AG04449 (cell line): Measurements from ENCODE around the gene ACHE.

Experiments used
- CTCF ChIA-PET: fragments of 350-600 bp; formaldehyde crosslinking; extraction: SDS; loops from one replicate; lab custom pipeline; 2021; ENCODE audit warnings: antibody characterized with exemption; lab: Yijun Ruan, JAX
- POLR2A ChIA-PET: fragments of 400-600, 350-600 bp; formaldehyde crosslinking; extraction: SDS; loops from one replicate; lab custom pipeline; 2020; ENCODE audit warnings: antibody characterized with exemption, inconsistent platforms; lab: Yijun Ruan, JAX
- DNase-seq: peaks from one replicate; pipeline ENCODE4 v3.0.0-alpha.2; 2010; ENCODE audit warnings: low read depth, low spot score
- H3K4me3 ChIP-seq: 2 replicates; pipeline ENCODE4 v1.5.1; 2011; ENCODE audit warnings: low read depth, mild to moderate bottlenecking, control low read depth, low read length
- CTCF ChIP-seq: IDR thresholded peaks from one replicate; pipeline ENCODE4 v1.5.1; 2011; ENCODE audit warnings: mild to moderate bottlenecking, moderate library complexity, low read length, control low read depth, inconsistent platforms; ENCODE audit not compliant: insufficient read depth; ENCODE audit errors: missing control alignments

Gene ACHE

GRCh38 chr7:100893910-100894721 is 1.6 kb downstream of the ACHE start:
- TF ChIP-seq CTCF = no peak
- ChIA-PET CTCF (interaction anchor here (0.7 to 3.7 kb wide), 22 partner anchors 9 to 400 kb away, joined by 3 to 45 read pairs (median 4); no protein-coding TSS in a partner anchor), POLR2A (interaction anchor here (0.8 kb wide), 1 partner anchor 223 kb away, joined by 3 read pairs; no protein-coding TSS in a partner anchor)
- no peak overlapping the region for H3K4me3 ChIP-seq
- no peak for DNase-seq

- no peak for TF ChIP-seq CTCF
- POLR2A ChIA-PET = interaction anchor here (0.6 kb wide), 1 partner anchor 155 kb away, joined by 4 read pairs; no protein-coding TSS in a partner anchor
- H3K4me3 ChIP-seq = no peak overlapping the region
- DNase-seq = no peak
- CTCF ChIA-PET = interaction anchor here (1.3 to 3.7 kb wide), 7 partner anchors 65 to 389 kb away, joined by 3 to 45 read pairs (median 4); no protein-coding TSS in a partner anchor
Observed at GRCh38 chr7:100893318-100893895, 2.3 kb downstream of the ACHE start.

GRCh38 chr7:100892364-100893317 is 3.0 kb downstream of the ACHE start:
- no peak for TF ChIP-seq CTCF
- CTCF ChIA-PET = interaction anchor here (1.5 to 3.7 kb wide), 5 partner anchors 65 to 390 kb away, joined by 3 to 45 read pairs (median 21); no protein-coding TSS in a partner anchor
- DNase-seq = no peak

GRCh38 chr7:100891568-100892247 is 4.0 kb downstream of the ACHE start:
- no peak for DNase-seq
- POLR2A ChIA-PET = interaction anchor here (1.0 kb wide), 1 partner anchor 235 kb away, joined by 3 read pairs; the partner anchor contains the start of gene SERPINE1
- CTCF ChIA-PET = interaction anchor here (0.7 to 3.0 kb wide), 3 partner anchors 168 to 186 kb away, joined by 4 to 21 read pairs (median 7); partner anchors contain the start of genes EPO and POP7
- H3K4me3 ChIP-seq = no peak overlapping the region
- TF ChIP-seq CTCF = no peak

More at GRCh38 chr7:100892364-100893317, 3.0 kb downstream of the ACHE start:
- H3K4me3 ChIP-seq = no peak overlapping the region
- POLR2A ChIA-PET = interaction anchor here (0.6 kb wide), 1 partner anchor 156 kb away, joined by 4 read pairs; no protein-coding TSS in a partner anchor
